Hepatocyte (in vitro differentiated cells): Measurements from ENCODE around the gene CEP152. TPM values are rescaled to one million over a fixed set of nuclear protein-coding genes. Genes with fewer than 3 reads are reported as not detected.

ENCODE experiments used
- DNase-seq: peaks from one replicate; pipeline ENCODE4 v3.0.0-alpha.2; 2016; ENCODE audit warnings: low spot score
- H2AFZ ChIP-seq: fragments of 200-600 bp; sonication (generic); 2 replicates; pipeline ENCODE4 v1.6.0; 2016; ENCODE audit warnings: antibody characterized with exemption, mild to moderate bottlenecking
- H3K27ac ChIP-seq: fragments of 200-600 bp; sonication (generic); 2 replicates; pipeline ENCODE4 v1.5.1; 2016; ENCODE audit warnings: mild to moderate bottlenecking
- H3K27me3 ChIP-seq: fragments of 200-600 bp; sonication (generic); 2 replicates; pipeline ENCODE4 v1.6.1; 2016
- H3K36me3 ChIP-seq: fragments of 200-600 bp; sonication (generic); replicated peaks from 2 replicates; pipeline ENCODE4 v1.5.1; 2016; ENCODE audit warnings: low read depth; ENCODE audit not compliant: insufficient read depth
- H3K4me1 ChIP-seq: fragments of 200-600 bp; sonication (generic); 2 replicates; pipeline ENCODE4 v1.5.1; 2016; ENCODE audit warnings: mild to moderate bottlenecking, moderate library complexity; ENCODE audit not compliant: insufficient read depth
- H3K4me2 ChIP-seq: fragments of 200-600 bp; sonication (generic); 2 replicates; pipeline ENCODE4 v1.6.0; 2016
- H3K4me3 ChIP-seq: fragments of 200-600 bp; sonication (generic); 2 replicates; pipeline ENCODE4 v1.5.1; 2016; ENCODE audit warnings: mild to moderate bottlenecking
- H3K79me2 ChIP-seq: fragments of 200-600 bp; sonication (generic); 2 replicates; pipeline ENCODE4 v1.6.0; 2017; ENCODE audit warnings: mild to moderate bottlenecking
- H3K9me2 ChIP-seq: fragments of 200-600 bp; sonication (generic); replicated peaks from 2 replicates; pipeline ENCODE4 v1.6.0; 2017; ENCODE audit warnings: mild to moderate bottlenecking; ENCODE audit not compliant: insufficient read depth
- H3K9me3 ChIP-seq: fragments of 200-600 bp; sonication (generic); 2 replicates; pipeline ENCODE4 v1.5.1; 2016; ENCODE audit warnings: low read depth, mild to moderate bottlenecking
- H4K20me1 ChIP-seq: fragments of 200-600 bp; sonication (generic); 2 replicates; pipeline ENCODE4 v1.6.0; 2016; ENCODE audit warnings: mild to moderate bottlenecking; ENCODE audit not compliant: insufficient read depth, poor library complexity, severe bottlenecking
- EZH2 ChIP-seq: fragments of 200-600 bp; sonication (generic); IDR thresholded peaks from 2 replicates; pipeline ENCODE4 v1.6.1; 2016; ENCODE audit warnings: antibody characterized with exemption, mild to moderate bottlenecking, borderline replicate concordance
- EZH2phosphoT487 ChIP-seq: fragments of 200-600 bp; sonication (generic); IDR thresholded peaks from one replicate; pipeline ENCODE4 v1.6.1; 2018; ENCODE audit warnings: antibody characterized with exemption, mild to moderate bottlenecking, low read depth, moderate library complexity; ENCODE audit not compliant: unreplicated experiment, severe bottlenecking
- WGBS: methylation state at CpG from one replicate; pipeline ENCODE4 v1.1.6; 2016; ENCODE audit warnings: low lambda C conversion rate; ENCODE audit errors: missing lambda C conversion rate; 5-methylcytosine and 5-hydroxymethylcytosine counted together
- polyA plus RNA-seq: library from polyadenylated mRNA; unstranded; fragments of >200 nt; fragmentation: Nextera tagmentation; extraction: Ambion mirVana; gene quantifications from 2 replicates; pipeline ENCODE4 v1.2.1, GENCODE V29; 2016
- total RNA-seq: library from RNA; depleted of rRNA; stranded (reverse); fragments of >200 nt; gene quantifications from 2 replicates; pipeline ENCODE4 v1.2.3, GENCODE V29; 2014
- TF ChIP-seq, protein P1 (sequence below): fragments of 200-600 bp; sonication (generic); IDR thresholded peaks from 2 replicates; pipeline ENCODE4 v1.5.1; 2016; ENCODE audit warnings: antibody characterized with exemption, mild to moderate bottlenecking; ENCODE audit not compliant: poor library complexity

CEP152 gene
- total and polyA plus RNA-seq, 2 experiments from 2014 or later, result 4.7 to 6.3 TPM

DNA sequence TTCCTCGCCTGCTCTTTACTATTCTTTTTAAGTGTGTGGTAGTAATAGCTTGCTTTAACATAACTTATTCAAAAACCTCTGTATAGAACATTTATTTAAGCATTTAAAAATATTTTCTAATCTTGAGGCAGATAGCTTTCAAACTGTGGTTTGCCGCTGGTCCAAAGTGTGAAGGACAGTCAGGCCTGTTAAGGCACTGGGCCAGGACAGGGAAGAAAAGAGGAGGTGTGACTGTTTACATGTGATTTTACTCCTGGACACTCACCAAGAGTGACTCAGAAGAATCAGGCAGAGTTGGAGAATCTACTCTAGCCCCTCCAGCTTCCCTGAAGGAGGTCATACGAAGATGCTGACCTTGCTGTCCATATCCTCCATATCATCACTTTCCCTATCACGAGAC lies 44.7 kb downstream of the CEP152 start:
- Histone ChIP-seq H2AFZ (no peak overlapping the region), H3K27me3 (no peaks in the 10 kb centered on the region), H3K9me2 (no peaks in the 10 kb centered on the region), H3K9me3 (no peaks in the 10 kb centered on the region), H3K27ac (no peak overlapping the region), H3K4me2 (no peak overlapping the region), H4K20me1 (no peaks in the 10 kb centered on the region), H3K4me1 (no peaks in the 10 kb centered on the region), H3K36me3 (no peaks in the 10 kb centered on the region), H3K4me3 (no peak overlapping the region), H3K79me2 (no peaks in the 10 kb centered on the region)
- WGBS, result 98% methylated on average over 4 of the region's 4 CpGs
- no peak for TF ChIP-seq EZH2phosphoT487
- TF ChIP-seq, protein P1, sequence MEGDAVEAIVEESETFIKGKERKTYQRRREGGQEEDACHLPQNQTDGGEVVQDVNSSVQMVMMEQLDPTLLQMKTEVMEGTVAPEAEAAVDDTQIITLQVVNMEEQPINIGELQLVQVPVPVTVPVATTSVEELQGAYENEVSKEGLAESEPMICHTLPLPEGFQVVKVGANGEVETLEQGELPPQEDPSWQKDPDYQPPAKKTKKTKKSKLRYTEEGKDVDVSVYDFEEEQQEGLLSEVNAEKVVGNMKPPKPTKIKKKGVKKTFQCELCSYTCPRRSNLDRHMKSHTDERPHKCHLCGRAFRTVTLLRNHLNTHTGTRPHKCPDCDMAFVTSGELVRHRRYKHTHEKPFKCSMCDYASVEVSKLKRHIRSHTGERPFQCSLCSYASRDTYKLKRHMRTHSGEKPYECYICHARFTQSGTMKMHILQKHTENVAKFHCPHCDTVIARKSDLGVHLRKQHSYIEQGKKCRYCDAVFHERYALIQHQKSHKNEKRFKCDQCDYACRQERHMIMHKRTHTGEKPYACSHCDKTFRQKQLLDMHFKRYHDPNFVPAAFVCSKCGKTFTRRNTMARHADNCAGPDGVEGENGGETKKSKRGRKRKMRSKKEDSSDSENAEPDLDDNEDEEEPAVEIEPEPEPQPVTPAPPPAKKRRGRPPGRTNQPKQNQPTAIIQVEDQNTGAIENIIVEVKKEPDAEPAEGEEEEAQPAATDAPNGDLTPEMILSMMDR, result no peak
- TF ChIP-seq EZH2, result no peak
- DNase-seq, result no peak

DNA sequence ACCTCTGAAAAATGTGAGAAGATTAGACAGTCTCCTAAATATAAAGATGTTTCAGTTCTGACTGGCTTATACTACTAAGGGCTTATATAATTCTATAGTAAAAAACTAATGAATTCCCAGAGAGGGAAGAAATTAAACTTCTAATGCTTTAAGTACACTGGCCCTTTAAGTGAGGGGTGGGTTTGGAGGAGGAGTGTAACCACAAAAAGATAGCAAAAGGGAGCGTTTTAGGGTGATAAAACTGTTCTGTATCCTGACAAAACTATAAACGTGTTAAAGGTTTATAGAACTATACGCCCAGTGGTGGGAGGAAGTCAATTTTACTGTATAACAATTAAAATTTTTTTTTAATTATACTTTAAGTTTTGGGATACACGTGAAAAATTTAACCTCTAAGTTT lies 45.8 kb downstream of the CEP152 start:
- DNase-seq, result no peak
- Histone ChIP-seq H4K20me1 (no peaks in the 10 kb centered on the region), H3K9me3 (no peaks in the 10 kb centered on the region), H2AFZ (no peak overlapping the region), H3K9me2 (no peaks in the 10 kb centered on the region), H3K4me2 (no peak overlapping the region), H3K27ac (no peak overlapping the region), H3K4me1 (peaks cover 6% of the 10 kb centered on the region), H3K27me3 (no peaks in the 10 kb centered on the region), H3K36me3 (no peaks in the 10 kb centered on the region), H3K4me3 (no peak overlapping the region), H3K79me2 (no peaks in the 10 kb centered on the region)
- TF ChIP-seq, protein P1, result no peak
- TF ChIP-seq EZH2phosphoT487 (no peak), EZH2 (no peak)
- 76% methylated on average over 4 of the region's 4 CpGs for WGBS

DNA sequence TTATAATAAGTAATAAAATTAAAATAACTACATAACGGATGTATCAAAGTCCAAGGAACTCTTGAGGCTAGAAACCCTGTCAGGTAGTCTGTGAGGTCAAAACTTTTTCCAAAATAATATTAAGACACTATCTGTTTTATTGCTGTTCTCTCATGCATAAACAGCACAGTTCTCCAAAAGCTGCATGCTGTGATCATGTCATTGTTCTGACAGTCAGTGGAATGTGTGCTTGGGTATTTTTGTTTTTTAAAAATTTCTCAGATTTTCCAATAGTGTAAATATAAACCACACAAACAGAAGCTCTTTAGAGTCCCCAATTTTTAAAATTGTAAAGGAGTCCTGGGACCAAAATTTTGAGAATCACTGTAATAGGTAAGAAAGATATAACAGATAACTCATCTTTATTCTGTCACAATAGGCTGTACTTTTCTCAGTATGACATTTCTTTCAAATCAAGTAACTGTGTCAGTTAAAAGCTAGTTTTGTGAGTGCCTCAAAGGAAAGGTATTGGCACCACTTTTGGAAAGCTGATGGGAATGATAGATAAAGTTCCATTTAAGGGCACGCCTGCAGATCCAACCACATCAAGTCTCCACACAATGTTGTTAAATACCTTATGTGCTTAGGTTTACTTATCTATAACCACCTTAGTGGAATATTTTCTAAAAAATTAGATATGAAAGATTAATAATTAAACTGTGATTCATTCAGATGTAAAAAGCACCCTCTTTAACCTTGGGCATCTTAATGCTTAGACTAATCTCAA lies 49.3 kb downstream of the CEP152 start:
- no peak overlapping the region for H3K27ac ChIP-seq
- H3K4me2 ChIP-seq, result no peak overlapping the region
- no peaks in the 10 kb centered on the region for H3K36me3 ChIP-seq
- no peaks in the 10 kb centered on the region for H3K27me3 ChIP-seq
- no peak for DNase-seq
- H2AFZ ChIP-seq, result no peak overlapping the region
- H3K9me2 ChIP-seq, result no peaks in the 10 kb centered on the region
- H3K79me2 ChIP-seq, result no peaks in the 10 kb centered on the region
- TF ChIP-seq EZH2phosphoT487 (no peak), EZH2 (no peak)
- TF ChIP-seq, protein P1, result no peak
- 89% methylated on average over 2 of the region's 2 CpGs for WGBS
- H3K4me3 ChIP-seq, result no peak overlapping the region
- H4K20me1 ChIP-seq, result no peaks in the 10 kb centered on the region
- peaks cover 7% of the 10 kb centered on the region for H3K4me1 ChIP-seq
- no peaks in the 10 kb centered on the region for H3K9me3 ChIP-seq
